GM12878 (cell line): ENCODE data around the gene LARP4B.

Source experiments
- BHLHE40 ChIP-seq, 2 experiments: fragments of 450-650 bp in 1 of 2; IDR thresholded peaks; 2 replicates each; pipeline ENCODE4 v1.6.1; 2011 to 2017; ENCODE audit warnings: low read depth in 2 of 2, borderline replicate concordance in 1 of 2, improper control_type of control experiment in 1 of 2, low read length in 1 of 2, mild to moderate bottlenecking in 1 of 2
- ESRRA ChIP-seq: IDR thresholded peaks from 2 replicates; pipeline ENCODE4 v1.6.1; 2012; ENCODE audit warnings: mild to moderate bottlenecking, low read length, improper control_type of control experiment
- JUND ChIP-seq: IDR thresholded peaks from 2 replicates; pipeline ENCODE4 v1.6.1; 2012; ENCODE audit warnings: low read depth, mild to moderate bottlenecking, low read length, improper control_type of control experiment, moderate library complexity
- POLR2A ChIP-seq: IDR thresholded peaks from 2 replicates; pipeline ENCODE4 v1.6.1; 2011; ENCODE audit warnings: low read depth, mild to moderate bottlenecking, low read length
- POLR2AphosphoS5 ChIP-seq: IDR thresholded peaks from 2 replicates; pipeline ENCODE4 v1.6.1; 2011; ENCODE audit warnings: mild to moderate bottlenecking, low read length, inconsistent platforms
- RFX5 ChIP-seq: IDR thresholded peaks from 2 replicates; pipeline ENCODE4 v1.6.1; 2011; ENCODE audit warnings: low read depth, low read length, improper control_type of control experiment
- TBL1XR1 ChIP-seq: IDR thresholded peaks from 2 replicates; pipeline ENCODE4 v1.6.1; 2012; ENCODE audit warnings: low read depth, low read length, improper control_type of control experiment
- ZBTB4 ChIP-seq: fragments of 450-650 bp; formaldehyde crosslinking; IDR thresholded peaks from 2 replicates; pipeline ENCODE4 v1.4.0; 2022; ENCODE audit warnings: mild to moderate bottlenecking, moderate library complexity

DNA sequence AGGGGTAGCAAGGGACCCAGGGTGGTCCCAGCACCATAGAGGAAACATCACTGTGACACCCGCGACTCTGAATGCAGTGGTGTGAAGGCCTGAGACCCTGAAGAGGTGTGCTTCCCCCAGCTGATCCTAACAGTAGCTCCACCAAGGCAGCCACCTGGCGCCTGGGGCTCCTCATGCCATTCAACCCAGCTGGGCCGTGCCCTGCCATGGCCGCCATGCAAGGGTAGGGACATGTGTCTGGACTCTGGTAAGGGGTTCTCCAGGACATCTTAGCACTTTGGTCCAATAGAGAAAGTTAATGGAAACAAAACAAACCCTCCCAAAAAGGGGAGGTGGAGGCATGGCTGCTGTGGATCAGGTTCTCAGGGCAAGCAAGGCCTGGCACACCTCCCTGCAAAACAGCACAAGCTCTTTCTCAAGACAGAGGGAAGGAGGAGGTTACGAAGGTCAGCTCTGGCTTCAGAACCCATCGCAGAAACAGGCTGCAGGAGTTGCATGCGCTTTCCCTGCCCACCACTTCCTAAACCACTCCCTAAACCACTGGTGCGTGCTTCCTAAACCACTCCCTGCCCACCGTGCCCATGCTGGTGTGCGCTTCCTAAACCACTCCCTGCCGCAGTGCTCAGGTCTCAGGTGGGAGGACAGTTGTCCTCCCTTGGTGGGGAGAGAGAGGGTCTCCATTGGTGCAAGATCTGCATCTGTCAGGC is 108.7 kb downstream of the LARP4B start:
- TF ChIP-seq JUND = no peak
- no peak for TF ChIP-seq POLR2AphosphoS5
- no peak for TF ChIP-seq ZBTB4 (CRISPR knock-in tag)
- no peak for TF ChIP-seq TBL1XR1
- no peak for TF ChIP-seq ESRRA
- no peak for TF ChIP-seq BHLHE40 (IDR thresholded peaks at IDR 0.05; ENCODE audit: borderline replicate concordance in 1 of 2, low read depth in 2 of 2, low read length in 1 of 2)
- TF ChIP-seq RFX5 = no peak
- TF ChIP-seq POLR2A = no peak
